IMR-90 (cell line): ENCODE results near the gene ZSCAN23. TPM values are rescaled to one million over a fixed set of nuclear protein-coding genes. Genes with fewer than 3 reads are reported as not detected.

Experiments used
- ATAC-seq: fragments of 200-7000 bp; cut with Tn5 transposase; 2 replicates; pipeline ENCODE4 v1.9.1; 2020; ENCODE audit warnings: low read depth, mild to moderate bottlenecking, moderate library complexity
- BruUV-seq: library from RNA; stranded (reverse); fragments of 400-500 nt; replicated peaks from 2 replicates; lab custom pipeline; 2021; lab: Mats Ljungman, UMichigan
- CTCF ChIA-PET: fragments of 300-600 bp; formaldehyde crosslinking; extraction: SDS; loops from one replicate; lab custom pipeline; 2021; ENCODE audit warnings: antibody characterized with exemption; lab: Yijun Ruan, JAX
- POLR2A ChIA-PET: fragments of 300-600 bp; sonication (Branson Sonifier 250); formaldehyde crosslinking; loops from one replicate; lab custom pipeline; 2022; ENCODE audit warnings: antibody characterized with exemption; ENCODE audit not compliant: unreplicated experiment; lab: Charles Lee
- DNase-seq: peaks from one replicate; pipeline ENCODE4 v3.0.0; 2013
- H2AFZ ChIP-seq: replicated peaks from 2 replicates; pipeline ENCODE3; 2013; ENCODE audit warnings: low read length, mild to moderate bottlenecking; ENCODE audit not compliant: poor library complexity
- H2AK5ac ChIP-seq: 2 replicates; pipeline ENCODE4 v1.6.1; 2013; ENCODE audit warnings: low read depth, low read length, inconsistent platforms
- H2AK9ac ChIP-seq: replicated peaks from 2 replicates; pipeline ENCODE3; 2013; ENCODE audit warnings: mild to moderate bottlenecking, low read depth, low read length, moderate library complexity; ENCODE audit not compliant: poor library complexity
- H2BK120ac ChIP-seq: 2 replicates; pipeline ENCODE4 v1.6.1; 2013; ENCODE audit warnings: low read depth, low read length, inconsistent platforms
- H2BK15ac ChIP-seq: 3 replicates; pipeline ENCODE4 v1.6.1; 2013; ENCODE audit warnings: low read depth, low read length, inconsistent platforms
- H2BK20ac ChIP-seq: 2 replicates; pipeline ENCODE4 v1.6.1; 2013; ENCODE audit warnings: low read depth, mild to moderate bottlenecking, inconsistent platforms, low read length, moderate library complexity
- H2BK5ac ChIP-seq: 2 replicates; pipeline ENCODE4 v1.6.1; 2013; ENCODE audit warnings: mild to moderate bottlenecking, low read depth, low read length, inconsistent platforms; ENCODE audit not compliant: poor library complexity, severe bottlenecking
- H3K14ac ChIP-seq: replicated peaks from 2 replicates; pipeline ENCODE4 v1.6.1; 2013; ENCODE audit warnings: low read depth, low read length, inconsistent platforms
- H3K18ac ChIP-seq: 2 replicates; pipeline ENCODE4 v1.6.1; 2013; ENCODE audit warnings: low read depth, low read length, control low read depth
- H3K23ac ChIP-seq: 2 replicates; pipeline ENCODE4 v1.6.1; 2013; ENCODE audit warnings: low read depth, low read length, inconsistent platforms
- H3K27ac ChIP-seq: 2 replicates; pipeline ENCODE4 v1.5.1; 2013; ENCODE audit warnings: mild to moderate bottlenecking, control low read depth, low read length; ENCODE audit not compliant: insufficient read depth
- H3K27me3 ChIP-seq: 2 replicates; pipeline ENCODE4 v1.6.1; 2013; ENCODE audit warnings: low read length; ENCODE audit not compliant: control insufficient read depth, insufficient read depth
- H3K36me3 ChIP-seq: 2 replicates; pipeline ENCODE4 v1.6.1; 2013; ENCODE audit warnings: low read length, mixed read lengths; ENCODE audit not compliant: control insufficient read depth, insufficient read depth
- H3K4ac ChIP-seq: 2 replicates; pipeline ENCODE4 v1.6.1; 2013; ENCODE audit warnings: low read depth, low read length, inconsistent platforms
- H3K4me1 ChIP-seq: 2 replicates; pipeline ENCODE4 v1.6.1; 2013; ENCODE audit warnings: low read length, mixed read lengths; ENCODE audit not compliant: control insufficient read depth, insufficient read depth
- H3K4me2 ChIP-seq: 2 replicates; pipeline ENCODE4 v1.6.1; 2013; ENCODE audit warnings: low read depth, mild to moderate bottlenecking, control low read depth, low read length, moderate library complexity
- H3K4me3 ChIP-seq: 2 replicates; pipeline ENCODE4 v1.5.1; 2013; ENCODE audit warnings: low read depth, mild to moderate bottlenecking, control low read depth, low read length, moderate library complexity; ENCODE audit not compliant: insufficient read depth
- H3K56ac ChIP-seq: 2 replicates; pipeline ENCODE4 v1.6.1; 2013; ENCODE audit warnings: low read length, inconsistent platforms; ENCODE audit not compliant: insufficient read depth; ENCODE audit errors: extremely low read depth
- H3K79me1 ChIP-seq, 2 experiments: 2 replicates each; pipeline ENCODE4 v1.6.1; 2013; ENCODE audit warnings: low read length in 2 of 2, inconsistent platforms in 1 of 2, low read depth in 1 of 2
- H3K9ac ChIP-seq: 2 replicates; pipeline ENCODE4 v1.6.1; 2013; ENCODE audit warnings: low read depth, low read length, control low read depth
- H3K9me1 ChIP-seq: 2 replicates; pipeline ENCODE4 v1.6.1; 2013; ENCODE audit warnings: low read length, inconsistent platforms; ENCODE audit not compliant: insufficient read depth
- H3K9me3 ChIP-seq: 2 replicates; pipeline ENCODE4 v1.6.1; 2013; ENCODE audit warnings: low read length; ENCODE audit not compliant: control insufficient read depth, insufficient read depth
- H4K20me1 ChIP-seq: 2 replicates; pipeline ENCODE4 v1.6.1; 2013; ENCODE audit warnings: low read length, inconsistent platforms; ENCODE audit not compliant: insufficient read depth
- H4K5ac ChIP-seq: 2 replicates; pipeline ENCODE4 v1.6.1; 2013; ENCODE audit warnings: mild to moderate bottlenecking, low read depth, low read length, control low read depth
- H4K8ac ChIP-seq, 2 experiments: 2 replicates each; pipeline ENCODE4 v1.6.1; 2013; ENCODE audit warnings: low read depth in 2 of 2, low read length in 2 of 2, control low read depth in 1 of 2, inconsistent platforms in 1 of 2
- H4K91ac ChIP-seq: 2 replicates; pipeline ENCODE4 v1.6.1; 2013; ENCODE audit warnings: low read depth, low read length, inconsistent platforms; ENCODE audit not compliant: insufficient read depth
- BHLHE40 ChIP-seq: fragments of 150-350 bp; IDR thresholded peaks from 2 replicates; pipeline ENCODE4 v1.6.1; 2016; ENCODE audit warnings: mild to moderate bottlenecking, low read depth, low read length
- CEBPB ChIP-seq: IDR thresholded peaks from 2 replicates; pipeline ENCODE4 v1.6.1; 2012; ENCODE audit warnings: low read depth, low read length, improper control_type of control experiment
- CHD1 ChIP-seq: IDR thresholded peaks from 2 replicates; pipeline ENCODE4 v1.6.1; 2012; ENCODE audit warnings: low read depth, low read length, improper control_type of control experiment
- MAFK ChIP-seq: IDR thresholded peaks from 2 replicates; pipeline ENCODE4 v1.6.1; 2012; ENCODE audit warnings: low read depth, low read length, improper control_type of control experiment
- MAZ ChIP-seq: IDR thresholded peaks from 2 replicates; pipeline ENCODE4 v1.6.1; 2012; ENCODE audit warnings: low read depth, mild to moderate bottlenecking, low read length, improper control_type of control experiment, moderate library complexity, borderline replicate concordance
- MXI1 ChIP-seq: IDR thresholded peaks from 2 replicates; pipeline ENCODE4 v1.6.1; 2012; ENCODE audit warnings: low read depth, mild to moderate bottlenecking, low read length, moderate library complexity, borderline replicate concordance
- NFE2L2 ChIP-seq: fragments of 150-350 bp; IDR thresholded peaks from 2 replicates; pipeline ENCODE4 v1.6.1; 2016; ENCODE audit warnings: low read depth, mild to moderate bottlenecking, low read length
- POLR2A ChIP-seq: IDR thresholded peaks from 2 replicates; pipeline ENCODE4 v1.6.1; 2012; ENCODE audit warnings: mild to moderate bottlenecking, low read depth, low read length
- RAD21 ChIP-seq: IDR thresholded peaks from 2 replicates; pipeline ENCODE4 v1.6.1; 2012; ENCODE audit warnings: low read length, improper control_type of control experiment
- RFX5 ChIP-seq: IDR thresholded peaks from 2 replicates; pipeline ENCODE4 v1.8.0; 2012; ENCODE audit warnings: low read depth, mild to moderate bottlenecking, low read length, moderate library complexity
- SMC3 ChIP-seq: fragments of 150-350 bp; IDR thresholded peaks from 2 replicates; pipeline ENCODE4 v1.6.1; 2016; ENCODE audit warnings: low read depth, mild to moderate bottlenecking, antibody characterized with exemption, low read length, moderate library complexity
- WGBS, 2 experiments: methylation state at CpG; one replicate each; pipeline versions ENCODE4 v1.1.5 to v1.1.7; 2013; ENCODE audit warnings: missing lambda C conversion rate in 2 of 2; ENCODE audit not compliant: insufficient read length in 1 of 2; ENCODE audit errors: extremely low coverage in 2 of 2; 5-methylcytosine and 5-hydroxymethylcytosine counted together
- dilution Hi-C: fragments of 300-500 bp; cut with HindIII; formaldehyde crosslinking; loops from one replicate; pipeline ENCODE4 v1.14.3; 2018; ENCODE audit warnings: low sequenced_read_pairs; ENCODE audit not compliant: unreplicated experiment
- in situ Hi-C: fragments of 300-500 bp; cut with MboI; formaldehyde crosslinking; loops from 3 replicates; pipeline ENCODE4 v1.14.3; 2019; ENCODE audit warnings: low sequenced_read_pairs, inconsistent platforms, mixed read lengths
- intact Hi-C: fragments of 100-400 bp; cut with micrococcal nuclease; formaldehyde crosslinking; loops from 2 replicates; pipeline ENCODE4 v1.10.0; 2022
- polyA plus RNA-seq, 3 experiments: library from polyadenylated mRNA; depleted of rRNA; stranded (reverse); fragments of >200 nt; gene quantifications; 2 replicates each; pipeline ENCODE4 v1.2.3, GENCODE V29; 2012; ENCODE audit warnings: low replicate concordance in 1 of 3
- total RNA-seq: library from RNA; depleted of rRNA; stranded (reverse); fragments of >200 nt; gene quantifications from 2 replicates; pipeline ENCODE4 v1.2.3, GENCODE V29; 2012
- TF ChIP-seq, protein P1 (sequence below): fragments of 150-350 bp; IDR thresholded peaks from 2 replicates; pipeline ENCODE4 v1.6.1; 2016; ENCODE audit warnings: low read depth, mild to moderate bottlenecking, low read length, moderate library complexity, borderline replicate concordance
- TF ChIP-seq, protein P2 (sequence below): conservative IDR thresholded peaks from 2 replicates; pipeline ENCODE4 v1.5.1; 2012; ENCODE audit warnings: mild to moderate bottlenecking, low read depth, low read length, improper control_type of control experiment

ZSCAN23 gene
- total and polyA plus RNA-seq, 2 of the 4 experiments (the other 2 are of a cell fraction) = 1.7 to 8.4 TPM

DNA sequence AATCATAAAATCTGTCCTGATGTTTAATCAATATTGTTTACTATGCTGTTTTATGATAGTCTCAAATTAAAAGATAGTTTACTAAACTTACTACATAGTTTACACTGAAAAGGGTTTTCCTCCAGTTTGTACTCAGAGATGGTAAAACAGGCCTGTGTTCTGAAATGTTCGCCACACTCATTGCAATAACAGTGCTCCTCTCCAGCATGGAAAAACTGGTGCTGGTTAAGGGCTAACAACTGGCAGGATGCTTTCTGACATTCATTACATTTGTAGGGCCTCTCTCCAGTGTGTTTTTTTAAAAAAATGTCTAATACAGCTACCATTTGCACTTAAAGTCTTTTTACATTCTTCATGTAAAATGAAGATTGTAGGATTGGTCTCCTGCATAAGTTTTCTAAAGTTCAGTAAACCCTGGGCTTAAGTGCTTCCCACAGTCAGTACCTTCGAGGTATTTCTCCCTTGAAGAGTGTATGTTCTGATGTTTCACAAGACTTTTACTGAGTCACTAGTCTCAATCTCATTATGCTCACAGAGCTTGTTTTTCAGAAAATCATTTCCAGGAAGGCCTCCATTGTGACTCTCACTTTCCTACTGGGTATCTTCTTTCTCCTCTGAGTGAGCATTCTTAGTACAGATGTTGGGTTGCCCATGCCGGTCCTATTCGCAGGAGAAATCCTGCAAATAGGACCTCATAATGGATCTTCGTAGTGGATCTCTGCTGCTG, 35.1 kb downstream of the ZSCAN23 start:
- ChIA-PET POLR2A (no interaction called here), CTCF (no interaction called here)
- no CpG with 5 or more reads among the region's 5 CpGs for WGBS, 2 experiments
- DNase-seq = peak; percentile 17
- no TSS peak for BruUV-seq
- TF ChIP-seq MAZ = no peak
- no peak for TF ChIP-seq RFX5
- TF ChIP-seq, protein P1, sequence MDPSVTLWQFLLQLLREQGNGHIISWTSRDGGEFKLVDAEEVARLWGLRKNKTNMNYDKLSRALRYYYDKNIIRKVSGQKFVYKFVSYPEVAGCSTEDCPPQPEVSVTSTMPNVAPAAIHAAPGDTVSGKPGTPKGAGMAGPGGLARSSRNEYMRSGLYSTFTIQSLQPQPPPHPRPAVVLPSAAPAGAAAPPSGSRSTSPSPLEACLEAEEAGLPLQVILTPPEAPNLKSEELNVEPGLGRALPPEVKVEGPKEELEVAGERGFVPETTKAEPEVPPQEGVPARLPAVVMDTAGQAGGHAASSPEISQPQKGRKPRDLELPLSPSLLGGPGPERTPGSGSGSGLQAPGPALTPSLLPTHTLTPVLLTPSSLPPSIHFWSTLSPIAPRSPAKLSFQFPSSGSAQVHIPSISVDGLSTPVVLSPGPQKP = no peak
- TF ChIP-seq BHLHE40 = no peak
- TF ChIP-seq, protein P2, sequence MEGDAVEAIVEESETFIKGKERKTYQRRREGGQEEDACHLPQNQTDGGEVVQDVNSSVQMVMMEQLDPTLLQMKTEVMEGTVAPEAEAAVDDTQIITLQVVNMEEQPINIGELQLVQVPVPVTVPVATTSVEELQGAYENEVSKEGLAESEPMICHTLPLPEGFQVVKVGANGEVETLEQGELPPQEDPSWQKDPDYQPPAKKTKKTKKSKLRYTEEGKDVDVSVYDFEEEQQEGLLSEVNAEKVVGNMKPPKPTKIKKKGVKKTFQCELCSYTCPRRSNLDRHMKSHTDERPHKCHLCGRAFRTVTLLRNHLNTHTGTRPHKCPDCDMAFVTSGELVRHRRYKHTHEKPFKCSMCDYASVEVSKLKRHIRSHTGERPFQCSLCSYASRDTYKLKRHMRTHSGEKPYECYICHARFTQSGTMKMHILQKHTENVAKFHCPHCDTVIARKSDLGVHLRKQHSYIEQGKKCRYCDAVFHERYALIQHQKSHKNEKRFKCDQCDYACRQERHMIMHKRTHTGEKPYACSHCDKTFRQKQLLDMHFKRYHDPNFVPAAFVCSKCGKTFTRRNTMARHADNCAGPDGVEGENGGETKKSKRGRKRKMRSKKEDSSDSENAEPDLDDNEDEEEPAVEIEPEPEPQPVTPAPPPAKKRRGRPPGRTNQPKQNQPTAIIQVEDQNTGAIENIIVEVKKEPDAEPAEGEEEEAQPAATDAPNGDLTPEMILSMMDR = no peak
- TF ChIP-seq CEBPB = no peak
- no peak for TF ChIP-seq NFE2L2
- TF ChIP-seq MAFK = no peak
- no peak for TF ChIP-seq MXI1
- TF ChIP-seq RAD21 = no peak
- no peak for TF ChIP-seq CHD1
- TF ChIP-seq POLR2A = no peak
- no peak for TF ChIP-seq SMC3
- no peak overlapping the region for H3K4me2 ChIP-seq
- no peak overlapping the region for H2AK5ac ChIP-seq
- no peak overlapping the region for H2AFZ ChIP-seq
- peaks cover 4% of the 10 kb centered on the region; the same call in 1 of the 2 replicates for H3K27me3 ChIP-seq
- no peaks in the 10 kb centered on the region for H4K20me1 ChIP-seq
- no peak overlapping the region for H4K8ac ChIP-seq
- H3K4me3 ChIP-seq = no peak overlapping the region
- no peak overlapping the region for H2BK5ac ChIP-seq
- no peak overlapping the region for H2BK15ac ChIP-seq
- dilution Hi-C loops = no loop called here
- H4K91ac ChIP-seq = no peak overlapping the region
- no peak overlapping the region for H3K56ac ChIP-seq
- H3K4me1 ChIP-seq = no peaks in the 10 kb centered on the region
- no peak overlapping the region for H3K9ac ChIP-seq
- H3K36me3 ChIP-seq = no peaks in the 10 kb centered on the region
- H4K5ac ChIP-seq = no peak overlapping the region
- H3K9me1 ChIP-seq = no peaks in the 10 kb centered on the region
- no peak overlapping the region for H2BK120ac ChIP-seq
- ATAC-seq = no peak
- H3K27ac ChIP-seq = no peak overlapping the region
- in situ Hi-C loops = no loop called here
- H3K14ac ChIP-seq = no peak overlapping the region
- no peak overlapping the region for H2BK20ac ChIP-seq
- intact Hi-C loops = loop anchor here (10.0 kb wide), 1 partner anchor 177 kb away; a partner anchor contains a TSS
- H3K18ac ChIP-seq = no peak overlapping the region
- H3K4ac ChIP-seq = no peak overlapping the region
- H3K79me1 ChIP-seq = no peaks in the 10 kb centered on the region
- H2AK9ac ChIP-seq = no peak overlapping the region
- H3K9me3 ChIP-seq = no peaks in the 10 kb centered on the region
- no peak overlapping the region for H3K23ac ChIP-seq
